ENCODE measurements around the gene LRIG1.

The LRIG1 gene

DNA sequence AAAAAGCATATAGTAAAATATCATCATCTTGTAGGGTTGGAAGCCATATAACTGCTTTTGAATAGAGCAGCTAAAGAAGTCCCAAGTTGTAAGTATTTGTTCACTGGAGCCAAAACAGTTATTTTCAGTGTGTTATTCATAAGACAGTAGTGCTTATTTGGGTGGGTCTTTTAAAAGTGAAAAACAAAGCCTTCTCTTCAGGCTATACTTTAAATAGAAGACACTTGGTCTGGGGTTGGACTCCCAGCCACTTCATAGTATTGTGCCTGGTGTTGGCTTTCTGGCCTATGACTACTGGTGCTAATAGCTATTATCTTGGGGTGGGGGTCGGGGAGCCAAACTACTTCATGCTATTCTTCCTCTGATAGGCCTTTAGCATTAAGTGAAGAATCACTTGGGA lies 144.8 kb downstream of the LRIG1 start:
- no peak for DNase-seq (ENCODE audit: low read depth in 1 of 2, low spot score in 1 of 2)

DNA sequence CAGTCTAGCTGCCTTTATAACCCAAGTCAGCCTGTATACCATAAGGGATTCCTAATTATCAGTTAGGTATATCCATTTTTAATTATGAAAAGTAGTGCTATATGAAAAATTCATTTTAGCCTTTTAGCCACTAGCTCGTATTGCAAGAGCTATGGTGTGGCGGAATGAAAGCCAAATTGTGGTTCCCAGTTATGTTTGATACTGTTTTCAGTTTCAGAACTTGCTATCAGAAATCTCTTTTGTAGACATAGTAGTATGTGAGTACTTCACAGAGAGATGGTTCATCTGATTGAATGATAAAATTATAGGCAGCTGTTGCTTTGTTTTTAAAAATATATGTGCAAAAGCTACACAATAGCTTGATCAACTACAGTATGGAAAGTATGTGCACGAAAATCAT lies 145.4 kb downstream of the LRIG1 start:
- no peak for DNase-seq (ENCODE audit: low read depth in 1 of 2, low spot score in 1 of 2)

DNA sequence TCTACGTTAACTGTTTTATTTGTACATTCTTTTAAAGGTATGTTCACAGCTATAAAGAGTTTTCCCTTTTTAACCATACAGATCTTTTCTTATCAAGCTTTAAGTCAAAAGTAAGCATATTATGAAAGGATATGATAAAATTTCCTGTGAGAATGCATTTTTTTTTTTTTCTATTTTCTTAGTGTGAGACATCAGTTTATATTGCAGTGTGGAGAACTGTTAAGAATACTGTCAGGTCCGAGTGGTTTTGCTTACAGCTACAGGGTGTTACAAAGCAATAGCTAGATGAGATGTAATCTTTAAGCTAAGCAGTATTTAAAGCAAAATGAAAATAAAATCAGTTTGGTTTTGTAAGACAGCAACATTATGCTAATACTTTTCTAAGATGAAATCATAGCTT lies 146.8 kb downstream of the LRIG1 start:
- no peak for DNase-seq (ENCODE audit: low read depth in 1 of 2, low spot score in 1 of 2)

DNA sequence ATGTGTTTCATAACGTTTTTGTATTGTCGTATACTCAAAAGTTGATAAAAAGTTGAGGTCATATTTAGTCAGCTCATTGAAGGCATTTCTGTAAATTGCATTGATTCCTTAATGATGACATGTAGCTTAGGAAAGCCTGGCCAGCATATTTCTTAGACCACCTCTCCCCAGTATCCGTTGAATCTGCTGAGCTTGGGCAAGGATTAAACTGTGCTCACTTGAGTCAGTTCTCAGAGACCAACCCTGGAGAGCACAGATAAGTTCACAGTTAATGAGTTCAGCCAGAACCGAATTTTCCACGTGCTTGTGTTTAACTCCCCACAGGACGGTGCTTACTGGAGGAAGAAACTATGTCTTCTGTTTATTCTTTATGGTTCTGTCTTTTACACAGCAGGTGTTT lies 147.3 kb downstream of the LRIG1 start:
- no peak for DNase-seq (ENCODE audit: low read depth in 1 of 2, low spot score in 1 of 2)

DNA sequence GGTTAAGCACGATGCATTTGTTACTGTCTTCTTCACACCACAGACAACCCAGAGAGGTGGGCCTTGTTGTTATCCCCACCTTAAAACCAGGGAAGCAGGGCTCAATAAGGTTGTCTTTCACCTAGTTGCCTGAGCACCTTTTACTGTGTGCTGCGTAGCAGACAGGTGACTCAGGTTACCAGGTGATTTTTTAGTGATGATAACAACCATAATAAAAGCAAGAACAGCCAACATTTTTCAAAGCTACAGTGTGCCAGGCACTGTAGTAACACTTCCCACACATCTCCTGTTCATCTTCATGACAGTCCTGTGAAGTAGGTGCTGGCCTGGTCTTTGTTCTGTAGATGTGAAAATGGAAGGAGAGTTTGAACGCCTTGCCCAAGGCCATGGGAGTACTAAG lies 147.8 kb downstream of the LRIG1 start:
- DNase-seq (ENCODE audit: low read depth in 1 of 2, low spot score in 1 of 2) = no peak

DNA sequence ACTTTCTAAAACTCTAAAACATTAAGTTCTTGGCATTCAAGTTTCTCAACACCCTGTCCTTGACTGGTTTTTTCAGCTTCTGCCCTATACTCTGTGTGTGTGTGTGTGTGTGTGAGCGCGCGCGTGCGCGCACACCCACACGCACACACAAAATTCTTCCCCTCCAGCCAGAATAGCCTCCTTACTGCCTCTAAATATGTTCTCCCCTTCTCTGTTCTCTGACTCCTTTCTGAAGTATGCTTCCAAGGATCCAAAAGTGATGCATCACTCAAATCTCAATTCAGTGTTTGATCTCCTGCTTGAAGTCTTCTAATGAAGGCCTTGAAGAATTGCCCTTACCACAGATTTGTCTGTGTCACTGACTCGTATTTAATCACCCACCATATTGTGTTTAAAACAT lies 150.2 kb downstream of the LRIG1 start:
- no peak for DNase-seq (ENCODE audit: low read depth in 1 of 2, low spot score in 1 of 2)

DNA sequence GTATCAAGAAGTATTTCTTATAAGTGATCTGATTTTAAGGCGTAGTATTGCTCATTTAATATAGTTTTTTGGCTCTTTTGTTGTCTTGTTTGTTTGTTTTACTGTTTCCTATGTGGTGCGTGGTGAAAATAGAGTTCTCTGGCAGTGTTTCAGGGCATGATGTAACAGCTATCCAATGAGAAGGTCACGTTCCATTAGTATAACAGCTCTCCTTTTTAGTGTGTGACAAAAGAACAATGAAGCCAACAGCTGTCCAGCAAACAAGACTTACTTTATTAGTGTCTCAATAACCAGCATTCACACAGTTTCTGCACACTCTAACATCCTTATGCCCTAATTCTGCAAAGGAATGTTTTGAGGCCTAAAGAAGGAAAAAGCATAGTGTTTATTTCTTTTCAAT lies 152.1 kb downstream of the LRIG1 start:
- DNase-seq (ENCODE audit: low read depth in 1 of 2, low spot score in 1 of 2) = no peak

DNA sequence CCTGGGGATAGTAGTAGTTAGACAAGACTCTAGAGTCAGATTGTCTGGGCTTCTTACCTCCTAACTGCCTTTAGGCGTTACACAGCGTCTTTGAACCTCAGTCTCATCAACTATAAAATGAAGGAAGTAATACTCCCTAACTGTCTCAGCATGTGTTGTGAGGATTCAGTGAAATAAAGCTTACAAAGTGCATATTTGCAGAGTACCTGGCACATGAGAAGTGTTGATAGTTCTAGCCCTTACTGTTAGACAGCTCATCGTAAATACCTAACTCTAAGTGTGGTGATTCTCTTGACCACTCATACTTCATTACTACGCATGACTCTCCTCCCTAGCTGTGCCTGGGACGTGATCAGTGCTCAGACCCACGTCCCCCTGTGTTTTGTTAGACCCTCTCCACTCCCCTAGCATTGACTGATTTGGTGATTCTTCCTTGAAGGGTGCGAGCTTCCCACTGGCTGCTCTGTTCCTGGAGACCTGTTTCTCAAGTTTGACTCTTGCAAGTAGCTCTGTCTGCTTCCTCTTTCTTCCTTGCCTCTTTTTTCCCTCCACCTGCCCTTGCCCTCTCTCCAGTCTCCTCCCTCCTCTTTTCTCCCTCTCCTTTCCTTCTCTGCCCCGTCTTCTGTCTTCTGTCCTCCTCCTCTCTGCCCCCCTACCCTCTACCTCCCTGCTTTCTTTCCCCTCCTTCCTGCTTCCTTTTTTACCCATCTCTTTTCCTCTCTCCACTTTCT lies 155.8 kb downstream of the LRIG1 start:
- no peak for DNase-seq (ENCODE audit: low read depth in 1 of 2, low spot score in 1 of 2)

DNA sequence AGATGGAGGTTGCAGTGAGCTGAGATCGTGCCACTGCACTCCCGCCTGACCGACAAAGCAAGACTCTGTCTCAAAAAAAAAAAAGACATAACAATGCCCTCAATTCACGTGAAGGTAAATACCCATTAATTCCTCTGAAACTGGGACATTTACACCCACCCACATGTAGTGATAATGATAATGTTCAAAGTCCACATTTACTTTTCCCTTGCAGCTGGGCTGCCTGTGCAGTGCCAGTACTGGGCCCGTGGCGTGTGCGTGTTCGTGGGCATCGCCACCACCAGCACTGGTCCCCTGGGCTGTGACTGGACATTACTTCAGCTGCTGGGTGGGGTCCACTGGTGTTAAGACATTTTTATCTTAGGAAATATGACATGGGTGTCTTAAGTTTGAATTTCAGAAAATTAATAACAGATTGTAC lies 156.4 kb downstream of the LRIG1 start:
- no peak for DNase-seq (ENCODE audit: low read depth in 1 of 2, low spot score in 1 of 2)

DNA sequence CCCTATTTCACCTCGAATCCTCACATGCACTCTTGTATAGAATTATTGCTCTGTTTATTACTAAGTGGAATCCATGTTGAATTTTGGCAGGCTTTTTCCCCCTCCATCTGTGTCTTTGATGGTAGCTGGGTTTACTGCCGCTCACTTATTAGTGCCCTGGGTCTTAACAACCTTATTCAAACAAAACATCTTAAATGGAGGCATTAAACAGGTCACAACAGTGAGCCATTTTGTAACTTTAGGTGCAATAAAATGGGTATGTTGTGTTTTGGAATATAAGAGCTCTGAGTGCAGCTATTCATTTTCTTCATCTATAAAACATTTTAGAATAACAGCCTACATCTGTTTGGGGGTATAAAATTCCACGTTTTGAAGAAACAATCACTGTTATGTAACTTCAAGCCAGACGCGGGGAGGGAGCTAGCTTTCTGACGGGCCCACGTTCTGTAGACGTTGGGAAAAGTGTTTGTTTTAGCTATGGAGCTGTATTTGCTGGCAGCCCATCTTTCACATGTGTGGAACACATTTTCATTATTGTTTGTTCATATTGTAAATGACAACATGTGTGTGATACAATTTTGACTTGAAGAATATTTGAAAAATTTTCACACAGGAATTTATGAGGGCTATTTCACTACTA lies 158.0 kb downstream of the LRIG1 start:
- no peak for DNase-seq (ENCODE audit: low read depth in 1 of 2, low spot score in 1 of 2)

DNA sequence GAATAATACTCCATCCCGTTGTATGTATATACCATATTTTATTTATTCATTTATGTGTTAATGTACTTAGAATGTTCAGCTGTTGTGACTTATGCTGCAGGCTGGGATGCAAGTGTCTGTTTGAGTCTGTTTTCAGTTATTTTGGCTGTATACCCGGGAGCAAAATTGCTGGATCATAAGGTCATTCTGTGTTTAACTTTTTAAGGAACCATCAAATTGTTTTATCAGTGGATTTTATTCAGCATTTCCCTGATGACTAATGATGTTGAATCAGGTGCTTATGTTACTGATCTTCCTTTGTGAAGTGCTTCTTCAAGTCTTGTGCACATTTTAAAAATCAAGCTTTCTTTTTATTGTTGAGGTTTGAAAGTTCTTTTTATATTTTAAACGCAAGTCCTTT lies 161.9 kb downstream of the LRIG1 start:
- DNase-seq (ENCODE audit: low read depth in 1 of 2, low spot score in 1 of 2) = no peak

DNA sequence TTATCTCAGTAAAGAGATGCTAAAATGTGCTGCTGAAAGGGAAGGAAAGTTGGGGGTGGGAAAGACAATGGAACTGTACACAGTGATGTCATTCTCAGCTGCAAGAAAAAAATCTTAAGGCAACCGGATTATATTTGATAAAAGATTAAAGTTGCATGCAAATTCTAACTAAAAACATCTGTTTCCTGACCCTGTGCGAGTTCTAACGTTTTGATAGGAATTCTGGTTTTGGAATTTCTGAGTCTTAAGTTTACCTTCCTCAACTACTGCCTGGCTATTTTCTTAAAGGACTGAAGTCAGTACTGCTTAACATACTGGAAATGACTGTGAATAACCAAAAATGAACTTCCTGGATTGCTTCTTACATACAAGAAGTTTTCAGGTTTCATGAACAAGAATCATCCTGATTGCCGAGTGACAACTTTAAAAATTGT lies 164.5 kb downstream of the LRIG1 start:
- DNase-seq (ENCODE audit: low read depth in 1 of 2, low spot score in 1 of 2) = no peak

DNA sequence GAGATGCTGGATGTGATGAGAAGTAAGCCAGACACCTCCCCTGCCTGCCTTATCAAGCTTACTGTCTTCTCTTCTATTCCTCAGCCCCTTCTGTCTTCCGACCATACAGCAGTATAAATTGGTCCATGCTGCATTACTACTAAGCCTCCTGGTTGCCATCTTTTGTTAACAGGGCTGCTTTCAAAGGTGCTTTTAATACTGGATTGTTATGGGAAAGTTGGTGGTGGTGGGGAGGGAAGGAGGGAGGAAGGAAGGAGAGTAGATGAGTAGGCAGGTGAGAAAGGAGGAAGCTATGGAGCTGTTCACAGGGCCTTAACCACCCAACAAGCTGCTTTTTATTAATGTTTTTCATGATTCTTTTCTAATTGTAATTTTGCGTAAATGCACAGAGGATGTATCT lies 165.2 kb downstream of the LRIG1 start:
- DNase-seq (ENCODE audit: low read depth in 1 of 2, low spot score in 1 of 2) = no peak

Data from stimulated activated CD4-positive, alpha-beta T cell treated with anti-CD3 and anti-CD28 coated beads, Interleukin-15, amount 100 ng/mL, for 1 hour (primary cell).